WI38 (cell line): ENCODE data around the gene LPP.

ENCODE experiments used
- H3K4me3 ChIP-seq: 2 replicates; pipeline ENCODE4 v1.5.1; 2011; ENCODE audit warnings: low read depth, mild to moderate bottlenecking, control low read depth, low read length
- TF ChIP-seq, protein P1 (sequence below): IDR thresholded peaks from 2 replicates; pipeline ENCODE4 v1.5.1; 2012; ENCODE audit warnings: low read depth, mild to moderate bottlenecking, control low read depth, low read length

Gene LPP

DNA sequence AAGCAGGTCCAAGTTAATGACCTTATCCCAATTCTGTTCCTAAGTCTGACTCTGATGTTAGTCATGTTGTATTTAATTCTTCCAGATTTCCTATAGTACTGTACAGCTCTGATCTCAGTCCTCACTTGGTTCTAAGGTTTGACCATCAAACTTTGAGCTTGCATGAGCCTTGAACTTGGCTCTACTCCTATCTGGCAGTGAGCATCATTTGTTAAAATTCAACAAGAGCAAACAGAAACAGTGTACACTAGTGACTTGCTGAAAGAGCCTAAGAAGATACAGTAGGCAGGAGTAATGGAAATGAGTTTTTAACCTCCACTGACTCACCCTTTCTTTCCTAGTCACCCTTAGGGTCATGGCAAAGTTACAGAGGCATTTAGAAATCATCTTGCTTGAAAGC, 566.7 kb downstream of the LPP start:
- TF ChIP-seq, protein P1, sequence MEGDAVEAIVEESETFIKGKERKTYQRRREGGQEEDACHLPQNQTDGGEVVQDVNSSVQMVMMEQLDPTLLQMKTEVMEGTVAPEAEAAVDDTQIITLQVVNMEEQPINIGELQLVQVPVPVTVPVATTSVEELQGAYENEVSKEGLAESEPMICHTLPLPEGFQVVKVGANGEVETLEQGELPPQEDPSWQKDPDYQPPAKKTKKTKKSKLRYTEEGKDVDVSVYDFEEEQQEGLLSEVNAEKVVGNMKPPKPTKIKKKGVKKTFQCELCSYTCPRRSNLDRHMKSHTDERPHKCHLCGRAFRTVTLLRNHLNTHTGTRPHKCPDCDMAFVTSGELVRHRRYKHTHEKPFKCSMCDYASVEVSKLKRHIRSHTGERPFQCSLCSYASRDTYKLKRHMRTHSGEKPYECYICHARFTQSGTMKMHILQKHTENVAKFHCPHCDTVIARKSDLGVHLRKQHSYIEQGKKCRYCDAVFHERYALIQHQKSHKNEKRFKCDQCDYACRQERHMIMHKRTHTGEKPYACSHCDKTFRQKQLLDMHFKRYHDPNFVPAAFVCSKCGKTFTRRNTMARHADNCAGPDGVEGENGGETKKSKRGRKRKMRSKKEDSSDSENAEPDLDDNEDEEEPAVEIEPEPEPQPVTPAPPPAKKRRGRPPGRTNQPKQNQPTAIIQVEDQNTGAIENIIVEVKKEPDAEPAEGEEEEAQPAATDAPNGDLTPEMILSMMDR: no peak
- H3K4me3 ChIP-seq: no peak overlapping the region

DNA sequence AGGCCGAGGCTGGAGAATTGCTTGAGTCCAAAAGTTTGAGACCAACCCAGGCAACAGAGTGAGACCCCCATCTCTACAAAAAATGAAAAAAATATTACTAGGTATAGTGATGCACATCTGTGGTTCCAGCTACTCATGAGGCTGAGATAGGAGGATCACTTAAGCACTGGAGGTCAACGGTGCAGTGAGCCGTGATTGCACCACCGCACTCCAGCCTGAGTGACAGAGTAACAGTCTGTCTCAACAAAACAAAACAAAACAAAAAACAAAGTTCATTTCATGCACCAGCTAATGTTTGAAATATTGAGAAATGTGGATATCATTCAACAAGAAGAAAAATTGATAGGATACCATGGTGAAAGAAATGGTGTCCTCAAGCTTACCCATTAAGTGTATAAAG, 567.4 kb downstream of the LPP start:
- TF ChIP-seq, protein P1: no peak
- no peak overlapping the region for H3K4me3 ChIP-seq

DNA sequence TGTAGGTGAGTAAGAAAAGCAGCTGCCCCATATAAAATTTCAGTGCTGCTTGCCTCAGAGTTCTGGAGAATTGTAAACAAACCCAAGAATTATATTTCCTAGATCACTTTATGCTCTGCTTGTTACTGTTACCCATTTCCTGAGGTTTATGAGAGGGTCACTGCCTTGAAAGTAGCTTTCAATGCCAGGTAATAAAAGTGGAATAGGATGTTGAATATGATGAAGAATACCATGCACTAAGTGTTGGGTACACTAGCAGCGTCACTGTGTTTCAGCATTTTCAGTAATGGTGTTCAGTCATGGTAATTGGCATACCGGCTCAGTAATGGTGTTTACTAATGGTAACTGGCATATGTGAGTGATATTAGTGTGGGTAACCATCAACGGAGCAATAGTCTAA, 568.0 kb downstream of the LPP start:
- H3K4me3 ChIP-seq: no peak overlapping the region
- TF ChIP-seq, protein P1: no peak

DNA sequence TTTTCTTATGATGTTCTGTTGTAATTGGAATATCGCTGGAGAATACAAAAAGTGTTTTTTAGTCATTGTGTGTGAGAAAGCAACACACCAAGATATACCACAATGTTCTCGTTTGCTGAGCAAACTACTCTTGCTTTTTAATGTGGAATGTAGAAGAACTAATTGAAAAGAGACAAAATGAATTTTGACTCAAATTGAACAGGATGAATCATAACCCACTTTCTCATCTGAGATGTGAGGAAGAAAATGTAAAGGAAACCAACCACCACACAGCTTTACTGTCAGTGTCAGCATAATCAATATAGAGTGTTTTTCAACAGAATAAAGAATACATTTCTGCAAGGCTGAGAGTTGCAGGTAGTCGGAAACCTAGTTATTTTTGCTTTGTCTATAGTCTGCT, 569.0 kb downstream of the LPP start:
- TF ChIP-seq, protein P1: no peak
- H3K4me3 ChIP-seq: no peak overlapping the region

DNA sequence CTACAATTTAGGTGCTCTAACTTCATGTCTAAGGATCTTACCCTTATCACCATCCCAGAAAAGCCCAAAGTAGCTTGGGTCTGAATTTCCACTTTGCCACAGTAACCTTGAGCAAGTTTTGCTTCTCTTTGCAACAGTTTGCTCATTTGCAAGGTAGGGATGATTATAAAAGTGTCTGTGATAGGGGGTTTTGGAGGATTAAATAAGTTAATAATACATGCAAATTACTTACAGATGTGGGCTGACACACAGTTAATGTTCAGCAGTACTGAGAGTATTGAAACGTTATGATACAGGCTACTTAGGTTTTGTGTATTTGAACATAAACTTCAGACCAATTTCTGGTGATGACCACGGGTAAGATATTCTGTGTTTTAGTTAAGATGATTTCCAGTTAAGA, 573.1 kb downstream of the LPP start:
- TF ChIP-seq, protein P1: no peak
- H3K4me3 ChIP-seq: no peak overlapping the region

DNA sequence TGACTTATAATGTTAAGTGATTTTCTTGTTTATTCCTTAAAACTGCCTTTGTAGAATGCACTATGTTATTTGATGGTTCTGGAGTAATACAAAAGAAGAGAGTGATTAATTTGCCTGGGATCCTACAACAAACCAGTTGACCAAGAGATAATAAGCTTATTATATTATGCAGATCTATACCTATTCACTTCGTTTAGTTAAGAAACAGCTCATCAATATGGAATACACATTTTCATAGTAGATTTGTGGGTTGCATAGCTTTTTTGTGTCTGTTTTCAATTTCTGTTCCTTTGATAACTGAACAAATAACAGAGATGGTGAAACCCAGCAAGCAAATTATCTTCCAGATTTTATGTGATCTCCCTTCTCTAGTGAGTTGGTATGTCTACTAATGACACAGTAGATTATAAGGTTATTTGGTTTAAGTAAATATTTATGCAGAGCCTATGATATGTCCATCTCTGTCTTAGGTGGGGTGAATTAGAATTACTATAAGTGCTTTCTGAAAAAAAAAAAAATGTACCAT, 574.5 kb downstream of the LPP start:
- no peak overlapping the region for H3K4me3 ChIP-seq
- TF ChIP-seq, protein P1: no peak

DNA sequence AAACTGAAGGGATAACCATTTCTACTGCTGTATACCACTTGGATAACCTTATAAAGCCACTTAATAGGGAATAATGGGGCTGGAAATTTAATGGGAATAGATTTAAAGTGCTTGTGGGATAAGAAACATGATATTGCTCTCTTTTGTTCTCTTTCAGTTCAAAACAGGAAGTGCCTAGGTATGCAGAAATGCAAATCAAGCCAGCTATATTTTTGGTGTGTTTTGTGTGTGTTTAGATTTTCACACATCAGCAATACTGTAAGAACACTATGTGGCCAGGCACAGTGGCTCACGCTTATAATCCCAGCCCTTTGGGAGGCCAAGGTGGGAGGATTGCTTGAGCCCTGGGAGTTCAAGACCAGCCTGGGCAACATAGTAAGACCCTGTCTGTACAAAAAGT, 575.5 kb downstream of the LPP start:
- H3K4me3 ChIP-seq: no peak overlapping the region
- TF ChIP-seq, protein P1: no peak
